Cardiac muscle cell (in vitro differentiated cells and primary cell): ENCODE results near the gene BCL2L2. TPM values are rescaled to one million over a fixed set of nuclear protein-coding genes. Genes with fewer than 3 reads are reported as not detected.

ENCODE experiments used
- DNase-seq, 2 donors: peaks; one replicate each; pipeline versions ENCODE4 v3.0.0 to v3.0.0-alpha.2; 2010 to 2017; ENCODE audit warnings: low read depth in 1 of 2, low spot score in 1 of 2
- H3K27ac ChIP-seq: fragments of 200-600 bp; sonication (generic); 2 replicates; pipeline ENCODE4 v1.5.1; 2016
- H3K27me3 ChIP-seq: fragments of 200-600 bp; sonication (generic); 2 replicates; pipeline ENCODE4 v1.6.0; 2016; ENCODE audit warnings: control low read depth
- H3K36me3 ChIP-seq: fragments of 200-600 bp; sonication (generic); 2 replicates; pipeline ENCODE4 v1.5.1; 2016; ENCODE audit warnings: control low read depth
- H3K4me1 ChIP-seq: fragments of 200-600 bp; sonication (generic); 2 replicates; pipeline ENCODE4 v1.8.1; 2017; ENCODE audit warnings: low read depth, mild to moderate bottlenecking, mixed run types
- H3K4me3 ChIP-seq: fragments of 200-600 bp; sonication (generic); 2 replicates; pipeline ENCODE4 v1.5.1; 2016; ENCODE audit warnings: mild to moderate bottlenecking
- H3K9me3 ChIP-seq: fragments of 200-600 bp; sonication (generic); 2 replicates; pipeline ENCODE4 v1.5.1; 2017; ENCODE audit warnings: low read depth, mild to moderate bottlenecking, control low read depth
- CTCF ChIP-seq: IDR thresholded peaks from 2 replicates; pipeline ENCODE4 v1.5.1; 2012; ENCODE audit warnings: low read depth, mild to moderate bottlenecking, low read length
- polyA plus RNA-seq: library from polyadenylated mRNA; unstranded; fragments of >200 nt; fragmentation: Nextera tagmentation; extraction: Ambion mirVana; gene quantifications from 2 replicates; pipeline ENCODE4 v1.2.1, GENCODE V29; 2016
- total RNA-seq: library from RNA; depleted of rRNA; stranded (reverse); fragments of >200 nt; gene quantifications from 2 replicates; pipeline ENCODE4 v1.2.3, GENCODE V29; 2016

BCL2L2 gene
- total and polyA plus RNA-seq, 2 experiments from 2014 or later, result 5.8 to 28.6 TPM

DNA sequence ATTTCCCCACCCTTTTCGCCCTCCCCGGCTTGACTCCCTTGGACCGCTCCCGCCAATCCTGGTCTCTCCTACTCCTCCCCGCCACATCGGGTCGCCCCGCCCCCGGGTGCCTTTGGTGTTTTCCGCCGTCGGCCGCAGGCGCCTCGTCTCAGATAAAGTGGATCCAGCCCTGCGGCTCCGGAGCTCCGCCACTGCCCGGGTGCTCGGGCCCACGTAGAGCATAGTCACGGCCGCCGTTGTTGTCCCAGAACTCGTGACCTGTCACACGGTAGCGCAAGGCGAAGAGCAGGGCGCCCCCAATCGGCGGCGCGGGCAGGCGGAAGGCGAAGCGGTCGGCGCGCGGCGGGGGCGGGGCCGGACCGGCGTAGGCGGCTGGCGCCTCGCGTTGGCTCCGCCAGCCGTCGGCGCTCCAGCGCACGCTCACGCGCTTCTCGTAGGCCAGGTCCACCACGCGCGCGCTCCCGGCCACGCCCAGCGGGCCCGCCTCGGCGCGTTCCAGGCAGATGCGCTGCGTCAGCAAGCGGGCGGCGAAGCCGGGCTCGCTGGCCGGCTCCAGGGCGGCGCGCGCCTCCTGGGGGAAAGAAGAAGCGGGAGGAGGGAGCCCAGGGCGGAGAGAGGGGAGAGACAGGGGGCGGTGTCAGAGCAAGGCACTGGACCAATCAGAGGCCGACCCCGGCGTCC, 5.2 kb upstream of the BCL2L2 start:
- peak; percentile 99 to 100 for DNase-seq
- Histone ChIP-seq H3K4me1 (peaks cover 23% of the 10 kb centered on the region), H3K4me3 (peak overlapping the region; percentile 54)

DNA sequence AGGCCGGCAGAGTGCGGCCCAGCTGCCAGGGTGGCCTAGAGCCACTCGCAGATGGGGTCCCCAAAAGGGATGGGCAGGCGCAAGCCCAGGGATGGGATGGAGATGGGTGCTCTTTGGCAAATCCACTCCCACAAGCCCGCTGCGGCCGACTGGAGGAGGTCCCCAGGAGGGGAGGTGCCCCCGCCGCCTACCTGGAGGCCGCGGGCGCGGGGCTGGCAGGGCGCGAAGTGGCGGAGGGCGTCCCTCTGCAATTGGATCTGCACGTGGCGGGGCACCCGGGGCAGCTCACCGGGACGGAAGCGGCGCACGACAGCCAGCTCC, 4.7 kb upstream of the BCL2L2 start:
- peaks cover 11% of the 10 kb centered on the region for H3K36me3 ChIP-seq
- peak overlapping the region; percentile 79 for H3K27ac ChIP-seq
- peaks cover 23% of the 10 kb centered on the region for H3K4me1 ChIP-seq
- no peak for TF ChIP-seq CTCF
- peak overlapping the region; percentile 44 for H3K4me3 ChIP-seq
- H3K27me3 ChIP-seq, result no peaks in the 10 kb centered on the region
- DNase-seq, result no peak
- no peaks in the 10 kb centered on the region for H3K9me3 ChIP-seq

More for the DNA sequence above, 5.2 kb upstream of the BCL2L2 start:
- Histone ChIP-seq H3K27ac (peak overlapping the region; percentile 98), H3K36me3 (peaks cover 15% of the 10 kb centered on the region), H3K9me3 (no peaks in the 10 kb centered on the region), H3K27me3 (no peaks in the 10 kb centered on the region)
- TF ChIP-seq CTCF, result peak; percentile 63

- TF ChIP-seq CTCF, result no peak
- H3K27ac ChIP-seq, result peak within 1 kb of the TSS; percentile 79
- H3K9me3 ChIP-seq, result no peaks in the 10 kb centered on the region
- peaks cover 11% of the 10 kb centered on the region for H3K36me3 ChIP-seq
- peak; percentile 62 to 86 for DNase-seq
- H3K27me3 ChIP-seq, result no peaks in the 10 kb centered on the region
- peak within 1 kb of the TSS; percentile 44 for H3K4me3 ChIP-seq
- peaks cover 24% of the 10 kb centered on the region for H3K4me1 ChIP-seq
Measured at GRCh38 chr14:23302290-23303225, 4.1 kb upstream of the BCL2L2 start, which contains the start of gene PPP1R3E. Gene PPP1R3E (minus strand): TSS chr14:23302859. CDS start chr14:23302576, 283 bp downstream.

GRCh38 chr14:23307146-23307530, 505 bp downstream of the BCL2L2 start:
- TF ChIP-seq CTCF, result no peak
- Histone ChIP-seq H3K4me1 (peaks cover 12% of the 10 kb centered on the region), H3K4me3 (peak overlapping the region; percentile 50), H3K9me3 (no peaks in the 10 kb centered on the region), H3K27ac (peak overlapping the region; percentile 88), H3K36me3 (peaks cover 7% of the 10 kb centered on the region), H3K27me3 (no peaks in the 10 kb centered on the region)
- DNase-seq, result no peak

DNA sequence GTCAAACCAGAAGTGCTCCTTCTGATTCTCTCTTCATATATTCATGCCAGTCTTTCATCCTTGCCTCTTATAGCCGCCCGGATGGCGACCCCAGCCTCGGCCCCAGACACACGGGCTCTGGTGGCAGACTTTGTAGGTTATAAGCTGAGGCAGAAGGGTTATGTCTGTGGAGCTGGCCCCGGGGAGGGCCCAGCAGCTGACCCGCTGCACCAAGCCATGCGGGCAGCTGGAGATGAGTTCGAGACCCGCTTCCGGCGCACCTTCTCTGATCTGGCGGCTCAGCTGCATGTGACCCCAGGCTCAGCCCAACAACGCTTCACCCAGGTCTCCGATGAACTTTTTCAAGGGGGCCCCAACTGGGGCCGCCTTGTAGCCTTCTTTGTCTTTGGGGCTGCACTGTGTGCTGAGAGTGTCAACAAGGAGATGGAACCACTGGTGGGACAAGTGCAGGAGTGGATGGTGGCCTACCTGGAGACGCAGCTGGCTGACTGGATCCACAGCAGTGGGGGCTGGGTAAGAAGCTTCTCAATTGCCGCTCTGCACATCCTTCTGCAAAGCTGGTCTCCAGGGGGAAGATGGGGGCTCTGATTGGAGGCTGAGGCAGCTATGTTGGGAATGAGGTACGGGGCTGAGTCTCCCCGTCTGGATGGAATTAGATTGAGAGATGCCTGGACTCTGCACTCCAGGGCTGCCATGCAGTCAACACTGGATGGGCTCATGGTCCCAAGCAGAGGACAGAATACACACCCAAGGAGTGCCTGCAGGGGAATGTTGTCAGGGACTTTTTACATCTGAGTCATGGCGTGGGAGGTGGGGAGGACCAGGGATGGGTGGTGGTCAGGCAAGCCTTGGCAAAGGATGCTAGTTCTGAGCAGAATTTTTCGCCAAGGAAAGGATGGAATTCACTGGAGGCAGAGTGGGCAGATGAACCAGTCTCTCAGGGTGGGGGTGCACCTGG, 1.3 kb downstream of the BCL2L2 start:
- peak in 1 of 2 donors; percentile 21 for DNase-seq
- H3K27ac ChIP-seq, result peak overlapping the region; percentile 88
- no peak for TF ChIP-seq CTCF

More for the DNA sequence above, 1.3 kb downstream of the BCL2L2 start:
- Histone ChIP-seq H3K27me3 (no peaks in the 10 kb centered on the region), H3K4me1 (peaks cover 12% of the 10 kb centered on the region), H3K9me3 (no peaks in the 10 kb centered on the region), H3K4me3 (peak overlapping the region; percentile 50), H3K36me3 (peaks cover 7% of the 10 kb centered on the region)
